ENCODE data around the gene FAM161A.
"Not testable (repeated sequence)": the region's sequence is repeated elsewhere in the genome, so short reads cannot be mapped to it uniquely, and the experiment has no call there.

The FAM161A gene

GRCh38 chr2:61857224-61857623, 3.4 kb upstream of the FAM161A start:
- ChIA-PET POLR2A (no interaction called here), CTCF (interaction anchor here (0.6 to 2.0 kb wide), 3 partner anchors 14 to 143 kb away, joined by 3 to 5 read pairs (median 3); no protein-coding TSS in a partner anchor)
- no peak for DNase-seq (ENCODE audit: extremely low spot score)
- TF ChIP-seq CTCF (IDR thresholded peaks at IDR 0.05; ENCODE audit: control extremely low read depth, extremely low read depth, low read depth, missing control alignments): no peak

- POLR2A ChIA-PET: no interaction called here
Measured at GRCh38 chr2:61855318-61855613, 1.4 kb upstream of the FAM161A start.

GRCh38 chr2:61854564-61855317, 881 bp upstream of the FAM161A start:
- peak; percentile 96 for DNase-seq (ENCODE audit: extremely low spot score)
- CTCF ChIA-PET: interaction anchor here (0.8 to 2.4 kb wide), 5 partner anchors 16 to 27 kb away, joined by 3 to 7 read pairs (median 3); no protein-coding TSS in a partner anchor
- no peak for TF ChIP-seq CTCF (IDR thresholded peaks at IDR 0.05; ENCODE audit: control extremely low read depth, extremely low read depth, low read depth, missing control alignments)
- POLR2A ChIA-PET: interaction anchor here (1.0 kb wide), 1 partner anchor 8 kb away, joined by 3 read pairs; no protein-coding TSS in a partner anchor

More at GRCh38 chr2:61855318-61855613, 1.4 kb upstream of the FAM161A start:
- no peak for DNase-seq (ENCODE audit: extremely low spot score)
- CTCF ChIA-PET: interaction anchor here (1.4 to 2.4 kb wide), 3 partner anchors 15 to 22 kb away, joined by 3 to 7 read pairs (median 6); no protein-coding TSS in a partner anchor
- TF ChIP-seq CTCF (IDR thresholded peaks at IDR 0.05; ENCODE audit: control extremely low read depth, extremely low read depth, low read depth, missing control alignments): no peak

- ChIA-PET POLR2A (interaction anchor here (0.6 to 1.0 kb wide), 2 partner anchors 10 to 481 kb away, joined by 3 to 4 read pairs; no protein-coding TSS in a partner anchor), CTCF (interaction anchor here (1.0 to 2.4 kb wide), 3 partner anchors 12 to 20 kb away, joined by 3 to 7 read pairs (median 4); no protein-coding TSS in a partner anchor)
- no peak for TF ChIP-seq CTCF (IDR thresholded peaks at IDR 0.05; ENCODE audit: control extremely low read depth, extremely low read depth, low read depth, missing control alignments)
- DNase-seq (ENCODE audit: extremely low spot score): peak; percentile 76
Measured at GRCh38 chr2:61853086-61853846, 594 bp downstream of the FAM161A start.

GRCh38 chr2:61851270-61851669, 2.6 kb downstream of the FAM161A start:
- not testable (repeated sequence) for DNase-seq (ENCODE audit: extremely low spot score)
- POLR2A ChIA-PET: interaction anchor here (0.7 kb wide), 1 partner anchor 1865 kb away, joined by 3 read pairs; no protein-coding TSS in a partner anchor
- CTCF ChIA-PET: interaction anchor here (1.3 to 1.9 kb wide), 3 partner anchors 9 to 15 kb away, joined by 4 to 6 read pairs (median 5); no protein-coding TSS in a partner anchor

GRCh38 chr2:61845320-61845719, 8.5 kb downstream of the FAM161A start:
- TF ChIP-seq CTCF (IDR thresholded peaks at IDR 0.05; ENCODE audit: control extremely low read depth, extremely low read depth, low read depth, missing control alignments): no peak
- ChIA-PET POLR2A (interaction anchor here (0.6 kb wide), 1 partner anchor 1967 kb away, joined by 4 read pairs; no protein-coding TSS in a partner anchor), CTCF (no interaction called here)
- DNase-seq (ENCODE audit: extremely low spot score): no peak

Data from GM10248 (cell line).